ENCODE results near the gene PROZ. TPM values are rescaled to one million over a fixed set of nuclear protein-coding genes. Genes with fewer than 3 reads are reported as not detected.
A peak's percentile ranks its signal among the peaks of the same experiment; 100 is the strongest.

Gene PROZ
- total and polyA plus RNA-seq, 9 of the 15 experiments (the other 6 are each of a cell fraction or from before 2014, with no cell fraction given), result not detected

DNA sequence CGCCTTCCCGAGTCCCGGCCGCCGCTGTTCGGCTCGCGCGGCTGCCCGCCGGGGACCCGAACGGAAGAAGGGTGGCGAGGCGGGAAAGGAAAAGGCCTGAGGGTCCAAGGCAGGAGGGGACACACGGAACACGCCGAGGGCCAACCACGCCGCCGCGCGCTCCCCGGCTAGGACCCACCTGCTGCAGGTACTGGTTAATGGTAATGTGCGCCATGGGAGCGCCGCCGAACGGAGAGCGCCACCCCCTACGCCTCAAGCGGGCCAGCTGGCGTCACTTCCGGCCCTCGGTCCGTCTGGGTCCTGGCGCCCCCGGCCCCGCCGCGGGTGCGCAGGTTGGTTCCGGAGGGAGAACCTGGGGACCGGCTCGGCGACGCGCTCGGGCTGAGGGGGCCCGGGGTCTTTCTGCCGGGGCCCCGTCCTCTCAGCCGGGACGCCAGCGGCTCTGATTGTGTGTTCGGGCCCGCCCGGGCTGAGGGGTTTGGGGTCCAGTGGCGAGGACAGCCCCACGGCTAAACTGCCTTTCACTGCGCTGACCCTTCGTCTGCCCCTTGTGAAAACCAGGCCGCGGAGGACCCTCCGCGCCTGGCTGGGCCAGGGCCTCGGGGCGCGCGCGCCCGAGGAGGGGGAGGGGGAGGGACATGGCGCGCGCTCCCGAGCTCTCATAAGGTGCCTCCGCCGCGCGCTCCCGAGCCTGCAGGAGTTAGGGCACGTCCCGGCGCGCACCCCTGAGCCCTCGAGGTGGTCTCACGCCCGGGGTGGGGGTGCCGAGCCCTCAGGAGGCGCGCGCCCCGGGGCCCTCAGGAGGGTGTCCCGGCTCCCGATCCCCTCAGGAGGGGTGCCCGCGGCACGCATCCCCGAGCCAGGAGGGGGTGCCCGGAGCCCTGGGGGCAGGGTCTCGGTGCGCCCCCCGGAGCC is 50.2 kb downstream of the PROZ start, which contains the start of gene PCID2 (continued):
- TF ChIP-seq TEAD1 (CRISPR knock-in tag; IDR thresholded peaks at IDR 0.05), result no peak
- TF ChIP-seq DIDO1 (tag; IDR thresholded peaks at IDR 0.05; ENCODE audit: low read depth), result peak; percentile 77
- TF ChIP-seq COPS2 (conservative IDR thresholded peaks at IDR 0.05), result no peak
- no peak for TF ChIP-seq MAFF (IDR thresholded peaks at IDR 0.05; ENCODE audit: low read length)
- TF ChIP-seq, protein P1, sequence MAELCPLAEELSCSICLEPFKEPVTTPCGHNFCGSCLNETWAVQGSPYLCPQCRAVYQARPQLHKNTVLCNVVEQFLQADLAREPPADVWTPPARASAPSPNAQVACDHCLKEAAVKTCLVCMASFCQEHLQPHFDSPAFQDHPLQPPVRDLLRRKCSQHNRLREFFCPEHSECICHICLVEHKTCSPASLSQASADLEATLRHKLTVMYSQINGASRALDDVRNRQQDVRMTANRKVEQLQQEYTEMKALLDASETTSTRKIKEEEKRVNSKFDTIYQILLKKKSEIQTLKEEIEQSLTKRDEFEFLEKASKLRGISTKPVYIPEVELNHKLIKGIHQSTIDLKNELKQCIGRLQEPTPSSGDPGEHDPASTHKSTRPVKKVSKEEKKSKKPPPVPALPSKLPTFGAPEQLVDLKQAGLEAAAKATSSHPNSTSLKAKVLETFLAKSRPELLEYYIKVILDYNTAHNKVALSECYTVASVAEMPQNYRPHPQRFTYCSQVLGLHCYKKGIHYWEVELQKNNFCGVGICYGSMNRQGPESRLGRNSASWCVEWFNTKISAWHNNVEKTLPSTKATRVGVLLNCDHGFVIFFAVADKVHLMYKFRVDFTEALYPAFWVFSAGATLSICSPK (IDR thresholded peaks at IDR 0.05; ENCODE audit: borderline replicate concordance), result no peak
- TF ChIP-seq RBM17 (IDR thresholded peaks at IDR 0.05; ENCODE audit: borderline replicate concordance, low read depth, low read length), result no peak
- TF ChIP-seq ARID2 (IDR thresholded peaks at IDR 0.05), result no peak
- TF ChIP-seq TBL1XR1 (IDR thresholded peaks at IDR 0.05; ENCODE audit: low read length in 2 of 2), result 0 out of 4 replicates have a peak, but pooled peaks of 1 of the 2 experiments have one; percentile 26
- no peak for TF ChIP-seq ZNF277 (CRISPR knock-in tag; IDR thresholded peaks at IDR 0.05; ENCODE audit: borderline replicate concordance)
- no peak for TF ChIP-seq ZNF668 (CRISPR knock-in tag; IDR thresholded peaks at IDR 0.05)
- TF ChIP-seq GTF3C2 (IDR thresholded peaks at IDR 0.05; ENCODE audit: borderline replicate concordance, extremely low read depth, insufficient read length), result no peak
- TF ChIP-seq, protein P2, sequence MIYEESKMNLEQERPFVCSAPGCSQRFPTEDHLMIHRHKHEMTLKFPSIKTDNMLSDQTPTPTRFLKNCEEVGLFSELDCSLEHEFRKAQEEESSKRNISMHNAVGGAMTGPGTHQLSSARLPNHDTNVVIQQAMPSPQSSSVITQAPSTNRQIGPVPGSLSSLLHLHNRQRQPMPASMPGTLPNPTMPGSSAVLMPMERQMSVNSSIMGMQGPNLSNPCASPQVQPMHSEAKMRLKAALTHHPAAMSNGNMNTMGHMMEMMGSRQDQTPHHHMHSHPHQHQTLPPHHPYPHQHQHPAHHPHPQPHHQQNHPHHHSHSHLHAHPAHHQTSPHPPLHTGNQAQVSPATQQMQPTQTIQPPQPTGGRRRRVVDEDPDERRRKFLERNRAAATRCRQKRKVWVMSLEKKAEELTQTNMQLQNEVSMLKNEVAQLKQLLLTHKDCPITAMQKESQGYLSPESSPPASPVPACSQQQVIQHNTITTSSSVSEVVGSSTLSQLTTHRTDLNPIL (CRISPR knock-in tag; IDR thresholded peaks at IDR 0.05), result no peak
- no peak for TF ChIP-seq ZNF165 (CRISPR knock-in tag; IDR thresholded peaks at IDR 0.05; ENCODE audit: borderline replicate concordance)
- TF ChIP-seq RFX5 (IDR thresholded peaks at IDR 0.05; ENCODE audit: low read depth, low read length), result no peak
- TF ChIP-seq OTX1 (CRISPR knock-in tag; IDR thresholded peaks at IDR 0.05), result no peak
- no peak for TF ChIP-seq CBFA2T3 (IDR thresholded peaks at IDR 0.05)
- 0 out of 2 replicates have a peak, but pooled peaks have one; percentile 22 for TF ChIP-seq RBM15 (IDR thresholded peaks at IDR 0.05; ENCODE audit: insufficient read depth, low read length)
- TF ChIP-seq KLF10 (CRISPR knock-in tag; IDR thresholded peaks at IDR 0.05), result no peak
- TF ChIP-seq CXXC5 (CRISPR knock-in tag; IDR thresholded peaks at IDR 0.05), result peak; percentile 74

Measured in K562 (cell line).